ENCODE results near the gene C11orf42.

GRCh38 chr11:6191742-6192141, 13.6 kb upstream of the C11orf42 start:
- TF ChIP-seq EZH2 (IDR thresholded peaks at IDR 0.05; ENCODE audit: borderline replicate concordance, low read depth, low read length, severe bottlenecking) = no peak
- no peak for TF ChIP-seq POLR2A (IDR thresholded peaks at IDR 0.05; ENCODE audit: low read depth, low read length)
- TF ChIP-seq, protein P1, sequence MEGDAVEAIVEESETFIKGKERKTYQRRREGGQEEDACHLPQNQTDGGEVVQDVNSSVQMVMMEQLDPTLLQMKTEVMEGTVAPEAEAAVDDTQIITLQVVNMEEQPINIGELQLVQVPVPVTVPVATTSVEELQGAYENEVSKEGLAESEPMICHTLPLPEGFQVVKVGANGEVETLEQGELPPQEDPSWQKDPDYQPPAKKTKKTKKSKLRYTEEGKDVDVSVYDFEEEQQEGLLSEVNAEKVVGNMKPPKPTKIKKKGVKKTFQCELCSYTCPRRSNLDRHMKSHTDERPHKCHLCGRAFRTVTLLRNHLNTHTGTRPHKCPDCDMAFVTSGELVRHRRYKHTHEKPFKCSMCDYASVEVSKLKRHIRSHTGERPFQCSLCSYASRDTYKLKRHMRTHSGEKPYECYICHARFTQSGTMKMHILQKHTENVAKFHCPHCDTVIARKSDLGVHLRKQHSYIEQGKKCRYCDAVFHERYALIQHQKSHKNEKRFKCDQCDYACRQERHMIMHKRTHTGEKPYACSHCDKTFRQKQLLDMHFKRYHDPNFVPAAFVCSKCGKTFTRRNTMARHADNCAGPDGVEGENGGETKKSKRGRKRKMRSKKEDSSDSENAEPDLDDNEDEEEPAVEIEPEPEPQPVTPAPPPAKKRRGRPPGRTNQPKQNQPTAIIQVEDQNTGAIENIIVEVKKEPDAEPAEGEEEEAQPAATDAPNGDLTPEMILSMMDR (IDR thresholded peaks at IDR 0.05; ENCODE audit: extremely low read depth in 1 of 2, insufficient read depth in 1 of 2, low read depth in 1 of 2, low read length in 2 of 2) = no peak
- no peak for TF ChIP-seq MYC (IDR thresholded peaks at IDR 0.05; ENCODE audit: low read depth, low read length)
- TF ChIP-seq, protein P2, sequence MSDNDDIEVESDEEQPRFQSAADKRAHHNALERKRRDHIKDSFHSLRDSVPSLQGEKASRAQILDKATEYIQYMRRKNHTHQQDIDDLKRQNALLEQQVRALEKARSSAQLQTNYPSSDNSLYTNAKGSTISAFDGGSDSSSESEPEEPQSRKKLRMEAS (IDR thresholded peaks at IDR 0.05; ENCODE audit: insufficient read depth, insufficient read length) = no peak

Data from endothelial cell of umbilical vein (primary cell).